CD14-positive monocyte (primary cell): ENCODE results near the gene HIF3A. TPM values are rescaled to one million over a fixed set of nuclear protein-coding genes. Genes with fewer than 3 reads are reported as not detected.
A peak's percentile ranks its signal among the peaks of the same experiment; 100 is the strongest.

ENCODE experiments used
- DNase-seq, 3 donors: peaks; one replicate each; pipeline ENCODE4 v3.0.0-alpha.2; 2011 to 2022
- H2AFZ ChIP-seq: 2 replicates; pipeline ENCODE4 v1.6.0; 2012; ENCODE audit warnings: mild to moderate bottlenecking, low read depth, low read length, inconsistent platforms; ENCODE audit not compliant: insufficient read depth, poor library complexity, severe bottlenecking
- H3K27ac ChIP-seq, 2 donors: 1 replicate in 1 of 2; 2 replicates in 1 of 2; pipeline ENCODE4 v1.5.1; 2012 to 2013; ENCODE audit warnings: low read length in 2 of 2, control low read depth in 1 of 2, inconsistent platforms in 1 of 2, low read depth in 1 of 2, mild to moderate bottlenecking in 1 of 2
- H3K27me3 ChIP-seq, 2 donors: one replicate each; pipeline versions ENCODE4 v1.6.0 to v1.6.1; 2011 to 2013; ENCODE audit warnings: low read length in 2 of 2; ENCODE audit not compliant: control insufficient read depth in 2 of 2, insufficient read depth in 2 of 2
- H3K36me3 ChIP-seq, 2 donors: replicated peaks in 1 of 2; 1 replicate in 1 of 2; 2 replicates in 1 of 2; pipeline versions ENCODE4 v1.5.1 to v1.6.1; 2012 to 2013; ENCODE audit warnings: low read length in 2 of 2, control low read depth in 1 of 2, inconsistent platforms in 1 of 2, mild to moderate bottlenecking in 1 of 2; ENCODE audit not compliant: insufficient read depth in 2 of 2, control insufficient read depth in 1 of 2
- H3K4me1 ChIP-seq, 2 donors: 1 replicate in 1 of 2; 2 replicates in 1 of 2; pipeline versions ENCODE4 v1.5.1 to v1.6.1; 2012 to 2013; ENCODE audit warnings: low read length in 2 of 2, control low read depth in 1 of 2, inconsistent platforms in 1 of 2, mild to moderate bottlenecking in 1 of 2, moderate library complexity in 1 of 2; ENCODE audit not compliant: insufficient read depth in 2 of 2, control insufficient read depth in 1 of 2
- H3K4me2 ChIP-seq: replicated peaks from 2 replicates; pipeline ENCODE3; 2012; ENCODE audit warnings: low read length, moderate library complexity, mild to moderate bottlenecking; ENCODE audit not compliant: poor library complexity, severe bottlenecking; ENCODE audit errors: extremely low read depth
- H3K4me3 ChIP-seq, 3 experiments: fragments of 200-600 bp in 1 of 3; sonication (generic) in 1 of 3; replicated peaks in 1 of 3; 1 replicate in 2 of 3; 2 replicates in 1 of 3; pipeline ENCODE4 v1.5.1; 2011 to 2013; ENCODE audit warnings: low read length in 3 of 3, mild to moderate bottlenecking in 3 of 3, control low read depth in 2 of 3, low read depth in 2 of 3, inconsistent platforms in 1 of 3, moderate library complexity in 1 of 3
- H3K79me2 ChIP-seq: 2 replicates; pipeline ENCODE4 v1.6.0; 2012; ENCODE audit warnings: mild to moderate bottlenecking, control low read depth, inconsistent platforms, low read length, moderate library complexity; ENCODE audit not compliant: insufficient read depth
- H3K9ac ChIP-seq: 2 replicates; pipeline ENCODE4 v1.6.0; 2017; ENCODE audit warnings: low read length, mild to moderate bottlenecking; ENCODE audit not compliant: insufficient read depth, poor library complexity, severe bottlenecking
- H3K9me3 ChIP-seq, 2 donors: replicated peaks in 1 of 2; 1 replicate in 1 of 2; 2 replicates in 1 of 2; pipeline versions ENCODE4 v1.5.1 to v1.6.1; 2012 to 2013; ENCODE audit warnings: low read length in 2 of 2, control low read depth in 1 of 2; ENCODE audit not compliant: control insufficient read depth in 1 of 2, insufficient read depth in 1 of 2
- H4K20me1 ChIP-seq: 2 replicates; pipeline ENCODE4 v1.6.0; 2012; ENCODE audit warnings: mild to moderate bottlenecking, low read length, control low read depth, moderate library complexity; ENCODE audit not compliant: insufficient read depth
- H3K27ac Mint-ChIP-seq, 7 donors: one replicate each; pipeline ENCODE4 v1.8.0; 2020; ENCODE audit warnings: mild to moderate bottlenecking in 7 of 7, mixed read lengths in 7 of 7, moderate library complexity in 6 of 7, inconsistent platforms in 2 of 7
- H3K27me3 Mint-ChIP-seq, 3 donors: one replicate each; pipeline ENCODE4 v1.8.0; 2021 to 2022; ENCODE audit warnings: low read depth in 3 of 3, mild to moderate bottlenecking in 3 of 3, mixed read lengths in 3 of 3, moderate library complexity in 3 of 3, inconsistent platforms in 1 of 3
- H3K36me3 Mint-ChIP-seq, 2 donors: one replicate each; pipeline ENCODE4 v1.8.0; 2020; ENCODE audit warnings: mixed read lengths in 2 of 2, inconsistent platforms in 1 of 2, mild to moderate bottlenecking in 1 of 2
- H3K4me1 Mint-ChIP-seq: one replicate; pipeline ENCODE4 v1.8.0; 2020; ENCODE audit warnings: mild to moderate bottlenecking, mixed read lengths
- H3K4me3 Mint-ChIP-seq, 2 donors: one replicate each; pipeline ENCODE4 v1.8.0; 2020; ENCODE audit warnings: mild to moderate bottlenecking in 2 of 2, mixed read lengths in 2 of 2, moderate library complexity in 1 of 2
- H3K9me3 Mint-ChIP-seq, 7 donors: one replicate each; pipeline ENCODE4 v1.8.0; 2020 to 2022; ENCODE audit warnings: mixed read lengths in 7 of 7, mild to moderate bottlenecking in 6 of 7, moderate library complexity in 6 of 7, inconsistent platforms in 2 of 7
- WGBS: methylation state at CpG from one replicate; pipeline ENCODE4 v1.1.5; 2013; ENCODE audit warnings: missing lambda C conversion rate; ENCODE audit not compliant: insufficient coverage; 5-methylcytosine and 5-hydroxymethylcytosine counted together
- intact Hi-C, 2 donors: fragments of 100-400 bp; cut with micrococcal nuclease; formaldehyde crosslinking; loops; one replicate each; pipeline versions ENCODE4 v1.15.0 to v1.15.1; 2023
- polyA plus RNA-seq, 3 donors: library from polyadenylated mRNA; depleted of rRNA in 1 of 3; unstranded in 2 of 3; stranded (reverse) in 1 of 3; fragments of 300-500 nt in 2 of 3; fragments of >200 nt in 1 of 3; fragmentation: Illumina TruSeq in 2 of 3; gene quantifications; 1 replicate in 2 of 3; 2 replicates in 1 of 3; pipeline ENCODE4 v1.2.3, GENCODE V29; 2012 to 2021
- TF ChIP-seq, protein P1 (sequence below): fragments of 200-600 bp; IDR thresholded peaks from one replicate; pipeline ENCODE4 v1.8.0; 2022; ENCODE audit warnings: antibody characterized with exemption, mild to moderate bottlenecking

Gene HIF3A
- polyA plus RNA-seq, 3 donors = not detected

DNA sequence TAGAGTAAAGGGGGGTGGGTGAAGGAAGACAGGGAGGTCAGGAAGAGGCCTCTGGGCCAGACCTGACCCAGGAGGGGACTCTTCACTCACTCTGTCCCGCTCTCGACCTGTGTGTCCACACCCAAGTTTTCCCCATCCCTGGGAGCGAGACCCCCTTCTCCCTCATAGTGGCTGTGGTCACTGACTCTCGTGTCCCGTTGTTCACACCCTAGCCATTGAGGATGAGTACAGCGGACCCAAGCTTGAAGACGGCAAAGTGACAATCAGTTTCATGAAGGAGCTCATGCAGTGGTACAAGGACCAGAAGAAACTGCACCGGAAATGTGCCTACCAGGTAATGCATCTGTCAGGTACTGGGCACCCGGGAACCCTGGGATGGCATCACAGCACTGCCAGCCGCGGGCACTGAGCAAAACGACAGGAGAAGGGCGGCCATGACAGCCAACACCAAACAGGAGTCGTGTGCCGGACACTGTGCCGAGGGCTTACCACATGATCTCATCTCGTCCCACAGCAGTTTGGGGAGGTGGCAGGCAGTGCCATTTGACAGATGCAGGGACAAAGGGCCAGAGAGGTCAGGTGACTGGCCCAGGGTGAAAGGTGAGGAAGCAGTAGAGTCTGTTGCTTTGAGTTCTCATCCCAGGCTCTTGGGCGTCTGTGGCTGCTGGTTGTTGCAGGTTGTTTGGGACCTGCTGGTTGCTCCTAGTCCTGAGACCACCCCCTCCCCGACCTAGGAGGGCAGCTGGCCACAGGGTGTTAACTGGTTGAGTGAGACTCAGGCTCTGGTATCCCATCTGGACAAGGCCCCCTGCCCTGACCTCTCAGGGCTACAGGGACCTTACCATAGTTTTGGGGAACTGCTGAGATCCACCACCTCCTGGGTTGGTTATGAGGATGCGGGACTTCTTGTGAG, 79.7 kb downstream of the HIF3A start:
- no peaks in the 10 kb centered on the region for H3K4me1 Mint-ChIP-seq
- peaks cover 0 to 3% (median 2%) of the 10 kb centered on the region in 3 donors for H3K27me3 Mint-ChIP-seq
- H4K20me1 ChIP-seq = peaks cover 10% of the 10 kb centered on the region
- no peak overlapping the region for H3K4me2 ChIP-seq
- H3K27ac ChIP-seq = no peak overlapping the region
- H3K9me3 ChIP-seq = no peaks in the 10 kb centered on the region
- peaks cover 57 to 61% of the 10 kb centered on the region in 2 donors for H3K36me3 Mint-ChIP-seq
- peak overlapping the region in 3 of 7 donors; percentile 15 to 46 (median 43) for H3K27ac Mint-ChIP-seq
- H3K4me1 ChIP-seq = no peaks in the 10 kb centered on the region
- no peak overlapping the region for H3K4me3 Mint-ChIP-seq
- intact Hi-C loops = no loop called here
- H3K4me3 ChIP-seq = no peak overlapping the region
- H3K27me3 ChIP-seq = no peaks in the 10 kb centered on the region
- TF ChIP-seq, protein P1, sequence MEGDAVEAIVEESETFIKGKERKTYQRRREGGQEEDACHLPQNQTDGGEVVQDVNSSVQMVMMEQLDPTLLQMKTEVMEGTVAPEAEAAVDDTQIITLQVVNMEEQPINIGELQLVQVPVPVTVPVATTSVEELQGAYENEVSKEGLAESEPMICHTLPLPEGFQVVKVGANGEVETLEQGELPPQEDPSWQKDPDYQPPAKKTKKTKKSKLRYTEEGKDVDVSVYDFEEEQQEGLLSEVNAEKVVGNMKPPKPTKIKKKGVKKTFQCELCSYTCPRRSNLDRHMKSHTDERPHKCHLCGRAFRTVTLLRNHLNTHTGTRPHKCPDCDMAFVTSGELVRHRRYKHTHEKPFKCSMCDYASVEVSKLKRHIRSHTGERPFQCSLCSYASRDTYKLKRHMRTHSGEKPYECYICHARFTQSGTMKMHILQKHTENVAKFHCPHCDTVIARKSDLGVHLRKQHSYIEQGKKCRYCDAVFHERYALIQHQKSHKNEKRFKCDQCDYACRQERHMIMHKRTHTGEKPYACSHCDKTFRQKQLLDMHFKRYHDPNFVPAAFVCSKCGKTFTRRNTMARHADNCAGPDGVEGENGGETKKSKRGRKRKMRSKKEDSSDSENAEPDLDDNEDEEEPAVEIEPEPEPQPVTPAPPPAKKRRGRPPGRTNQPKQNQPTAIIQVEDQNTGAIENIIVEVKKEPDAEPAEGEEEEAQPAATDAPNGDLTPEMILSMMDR = no peak
- peaks cover 0 to 1% (median 0%) of the 10 kb centered on the region in 7 donors for H3K9me3 Mint-ChIP-seq
- WGBS = 98% methylated on average over 18 of the region's 20 CpGs
- H3K9ac ChIP-seq = no peak overlapping the region
- H2AFZ ChIP-seq = no peak overlapping the region
- no peak for DNase-seq
- H3K36me3 ChIP-seq = peaks cover 52 to 78% of the 10 kb centered on the region in 2 donors
- H3K79me2 ChIP-seq = peaks cover 6% of the 10 kb centered on the region

DNA sequence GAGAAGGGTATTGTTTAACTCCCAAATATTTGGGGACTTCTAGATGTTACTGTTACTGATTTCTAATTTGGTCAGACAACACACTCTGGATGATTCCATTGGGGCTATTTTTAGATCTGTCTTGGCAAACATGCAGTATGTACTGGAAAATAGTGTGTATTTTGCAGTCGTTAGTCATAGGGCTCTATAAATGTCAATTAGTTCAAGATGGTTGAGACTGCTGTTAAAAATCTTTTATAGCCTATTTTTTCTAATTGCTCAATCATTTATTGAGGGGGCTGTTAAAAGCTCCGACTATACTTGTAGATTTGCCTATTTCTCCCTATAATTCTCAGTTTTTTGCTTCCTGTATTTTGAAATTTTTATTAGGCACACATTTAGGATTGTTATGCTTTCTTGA, 81.4 kb downstream of the HIF3A start:
- peaks cover 64 to 96% of the 10 kb centered on the region in 2 donors for H3K36me3 ChIP-seq
- H3K27me3 ChIP-seq = no peaks in the 10 kb centered on the region
- intact Hi-C loops = no loop called here
- Mint-ChIP-seq H3K27me3 (peaks cover 0 to 3% (median 2%) of the 10 kb centered on the region in 3 donors), H3K36me3 (peaks cover 67 to 75% of the 10 kb centered on the region in 2 donors), H3K9me3 (peaks cover 0 to 1% (median 0%) of the 10 kb centered on the region in 7 donors), H3K4me1 (no peaks in the 10 kb centered on the region), H3K27ac (no peak overlapping the region), H3K4me3 (no peak overlapping the region)
- DNase-seq = no peak
- no peaks in the 10 kb centered on the region for H3K79me2 ChIP-seq
- no peaks in the 10 kb centered on the region for H3K9me3 ChIP-seq
- TF ChIP-seq, protein P1 = no peak
- H3K9ac ChIP-seq = no peak overlapping the region
- no CpG with 5 or more reads among the region's 2 CpGs for WGBS
- no peak overlapping the region for H3K4me2 ChIP-seq
- H4K20me1 ChIP-seq = peaks cover 4% of the 10 kb centered on the region
- no peak overlapping the region for H2AFZ ChIP-seq
- no peak overlapping the region for H3K27ac ChIP-seq
- no peaks in the 10 kb centered on the region for H3K4me1 ChIP-seq
- no peak overlapping the region for H3K4me3 ChIP-seq
